Progenitor cell of endocrine pancreas (in vitro differentiated cells): ENCODE results near the gene DNAJC18. TPM values are rescaled to one million over a fixed set of nuclear protein-coding genes. Genes with fewer than 3 reads are reported as not detected.
"Not testable (repeated sequence)": the region's sequence is repeated elsewhere in the genome, so short reads cannot be mapped to it uniquely, and the experiment has no call there.

ENCODE experiments used
- DNase-seq: peaks from one replicate; pipeline ENCODE4 v3.0.0; 2021; ENCODE audit warnings: low spot score; ENCODE audit not compliant: unreplicated experiment
- H3K27ac Mint-ChIP-seq: 2 replicates; pipeline ENCODE4 v1.8.0; 2021; ENCODE audit warnings: mild to moderate bottlenecking, moderate library complexity, mixed read lengths
- H3K27me3 Mint-ChIP-seq: 2 replicates; pipeline ENCODE4 v1.8.0; 2021; ENCODE audit warnings: mixed read lengths
- H3K36me3 Mint-ChIP-seq: 2 replicates; pipeline ENCODE4 v1.8.0; 2022; ENCODE audit warnings: mixed read lengths; ENCODE audit not compliant: insufficient read depth
- H3K4me1 Mint-ChIP-seq: 2 replicates; pipeline ENCODE4 v1.8.0; 2021; ENCODE audit warnings: low read depth, mixed read lengths
- H3K4me3 Mint-ChIP-seq: 2 replicates; pipeline ENCODE4 v1.8.0; 2021; ENCODE audit warnings: low read depth, mild to moderate bottlenecking, moderate library complexity, mixed read lengths
- H3K9me3 Mint-ChIP-seq: 2 replicates; pipeline ENCODE4 v1.8.0; 2021; ENCODE audit warnings: low read depth, mixed read lengths
- CTCF ChIP-seq: fragments of 200-600 bp; sonication (generic); IDR thresholded peaks from one replicate; pipeline ENCODE4 v1.5.0; 2021; ENCODE audit warnings: antibody characterized with exemption, mild to moderate bottlenecking; ENCODE audit not compliant: unreplicated experiment
- total RNA-seq: library from RNA; stranded (reverse); gene quantifications from 2 replicates; pipeline ENCODE4 v1.2.1, GENCODE V29; 2021

Gene DNAJC18
- total RNA-seq, 1 donor from 2014 or later, result 23.3 TPM

- TF ChIP-seq CTCF, result no peak
- no peak for DNase-seq
These were observed 7.8 kb upstream of the DNAJC18 start for GRCh38 chr5:139446956-139447779.

GRCh38 chr5:139445325-139446170 lies 6.2 kb upstream of the DNAJC18 start:
- DNase-seq, result no peak
- H3K4me1 Mint-ChIP-seq, result peaks cover 5% of the 10 kb centered on the region
- H3K4me3 Mint-ChIP-seq, result no peak overlapping the region
- H3K36me3 Mint-ChIP-seq, result no peaks in the 10 kb centered on the region
- no peak overlapping the region for H3K27ac Mint-ChIP-seq
- H3K27me3 Mint-ChIP-seq, result peaks cover 26% of the 10 kb centered on the region
- no peaks in the 10 kb centered on the region for H3K9me3 Mint-ChIP-seq
- TF ChIP-seq CTCF, result no peak

More at GRCh38 chr5:139446956-139447779, 7.8 kb upstream of the DNAJC18 start:
- Mint-ChIP-seq H3K9me3 (no peaks in the 10 kb centered on the region), H3K36me3 (no peaks in the 10 kb centered on the region), H3K4me1 (peaks cover 5% of the 10 kb centered on the region), H3K4me3 (no peak overlapping the region), H3K27ac (no peak overlapping the region), H3K27me3 (peaks cover 18% of the 10 kb centered on the region)

- no peak overlapping the region for H3K27ac Mint-ChIP-seq
- no peak overlapping the region for H3K4me3 Mint-ChIP-seq
- H3K27me3 Mint-ChIP-seq, result peaks cover 26% of the 10 kb centered on the region
These were observed 4.6 kb upstream of the DNAJC18 start for GRCh38 chr5:139443831-139444453.

GRCh38 chr5:139440416-139440815 lies 1.1 kb upstream of the DNAJC18 start:
- not testable (repeated sequence) for H3K4me3 Mint-ChIP-seq, H3K9me3 Mint-ChIP-seq, DNase-seq, H3K27ac Mint-ChIP-seq, H3K36me3 Mint-ChIP-seq
- Mint-ChIP-seq H3K4me1 (peaks cover 14% of the 10 kb centered on the region), H3K27me3 (peaks cover 14% of the 10 kb centered on the region)

More at GRCh38 chr5:139443831-139444453, 4.6 kb upstream of the DNAJC18 start:
- Mint-ChIP-seq H3K9me3 (no peaks in the 10 kb centered on the region), H3K4me1 (peaks cover 8% of the 10 kb centered on the region), H3K36me3 (no peaks in the 10 kb centered on the region)
- no peak for DNase-seq
- TF ChIP-seq CTCF, result no peak

- peak overlapping the region; percentile 99 for H3K27ac Mint-ChIP-seq
- DNase-seq, result no peak
- H3K36me3 Mint-ChIP-seq, result peaks cover 4% of the 10 kb centered on the region
- H3K27me3 Mint-ChIP-seq, result peaks cover 14% of the 10 kb centered on the region
- H3K9me3 Mint-ChIP-seq, result no peaks in the 10 kb centered on the region
- peak overlapping the region; percentile 98 for H3K4me3 Mint-ChIP-seq
- TF ChIP-seq CTCF, result no peak
- H3K4me1 Mint-ChIP-seq, result peaks cover 14% of the 10 kb centered on the region
These were observed 665 bp downstream of the DNAJC18 start for GRCh38 chr5:139438707-139439012.
